Liver (tissue), 9 donors: Measurements from ENCODE around the gene KHDC3L. TPM values are rescaled to one million over a fixed set of nuclear protein-coding genes. Genes with fewer than 3 reads are reported as not detected.

Source experiments
- DNase-seq: peaks from one replicate; pipeline ENCODE4 v3.0.0-alpha.2; 2017; ENCODE audit warnings: low spot score
- H3K27ac ChIP-seq, 2 donors: one replicate each; pipeline ENCODE4 v1.7.0; 2013; ENCODE audit warnings: inconsistent platforms in 2 of 2, low read length in 2 of 2, control low read depth in 1 of 2, low read depth in 1 of 2, mild to moderate bottlenecking in 1 of 2
- H3K27me3 ChIP-seq, 4 donors: one replicate each; pipeline versions ENCODE4 v1.6.1 to v1.7.0; 2013; ENCODE audit warnings: low read length in 3 of 4, inconsistent platforms in 1 of 4, mild to moderate bottlenecking in 1 of 4, moderate library complexity in 1 of 4; ENCODE audit not compliant: control insufficient read depth in 4 of 4, insufficient read depth in 4 of 4
- H3K36me3 ChIP-seq, 4 donors: one replicate each; pipeline versions ENCODE4 v1.6.1 to v1.7.0; 2013; ENCODE audit warnings: low read length in 3 of 4, mild to moderate bottlenecking in 3 of 4, low read depth in 1 of 4, moderate library complexity in 1 of 4; ENCODE audit not compliant: control insufficient read depth in 4 of 4, insufficient read depth in 3 of 4
- H3K4me1 ChIP-seq, 4 donors: one replicate each; pipeline versions ENCODE4 v1.6.1 to v1.7.0; 2013; ENCODE audit warnings: low read length in 3 of 4, mild to moderate bottlenecking in 3 of 4, moderate library complexity in 1 of 4; ENCODE audit not compliant: control insufficient read depth in 4 of 4, insufficient read depth in 4 of 4
- H3K4me3 ChIP-seq, 3 donors: one replicate each; pipeline versions ENCODE4 v1.6.1 to v1.7.0; 2013; ENCODE audit warnings: low read length in 3 of 3, control low read depth in 1 of 3, low read depth in 1 of 3, mild to moderate bottlenecking in 1 of 3
- H3K9ac ChIP-seq, 2 donors: one replicate each; pipeline ENCODE4 v1.7.0; 2013; ENCODE audit warnings: low read length in 2 of 2, mild to moderate bottlenecking in 2 of 2, moderate library complexity in 2 of 2, control low read depth in 1 of 2, low read depth in 1 of 2
- H3K9me3 ChIP-seq, 4 donors: one replicate each; pipeline versions ENCODE4 v1.6.1 to v1.7.0; 2013; ENCODE audit warnings: low read length in 3 of 4; ENCODE audit not compliant: control insufficient read depth in 4 of 4
- EGR1 ChIP-seq, 2 donors: IDR thresholded peaks; 2 replicates each; pipeline ENCODE4 v1.6.1; 2016 to 2018; ENCODE audit warnings: antibody characterized with exemption in 2 of 2, low read depth in 2 of 2
- FOXA1 ChIP-seq: IDR thresholded peaks from 2 replicates; pipeline ENCODE4 v1.6.1; 2016; ENCODE audit warnings: antibody characterized with exemption
- FOXA2 ChIP-seq: IDR thresholded peaks from 2 replicates; pipeline ENCODE4 v1.6.1; 2016; ENCODE audit warnings: antibody characterized with exemption
- GABPA ChIP-seq, 2 donors: IDR thresholded peaks in 1 of 2; conservative IDR thresholded peaks in 1 of 2; 2 replicates each; pipeline ENCODE4 v1.6.1; 2016; ENCODE audit warnings: antibody characterized with exemption in 2 of 2, mild to moderate bottlenecking in 1 of 2, moderate library complexity in 1 of 2
- HNF4A ChIP-seq, 2 donors: conservative IDR thresholded peaks; 2 replicates each; pipeline ENCODE4 v1.6.1; 2016; ENCODE audit warnings: antibody characterized with exemption in 2 of 2, mild to moderate bottlenecking in 2 of 2
- HNF4G ChIP-seq: IDR thresholded peaks from 2 replicates; pipeline ENCODE4 v1.6.1; 2016; ENCODE audit warnings: antibody characterized with exemption
- RAD21 ChIP-seq, 2 donors: IDR thresholded peaks; 2 replicates each; pipeline ENCODE4 v1.6.1; 2016; ENCODE audit warnings: antibody characterized with exemption in 2 of 2, mild to moderate bottlenecking in 2 of 2
- RXRA ChIP-seq, 2 donors: IDR thresholded peaks; 2 replicates each; pipeline ENCODE4 v1.6.1; 2017 to 2018; ENCODE audit warnings: antibody characterized with exemption in 2 of 2, mild to moderate bottlenecking in 1 of 2
- SP1 ChIP-seq: IDR thresholded peaks from 2 replicates; pipeline ENCODE4 v1.6.1; 2018; ENCODE audit warnings: antibody characterized with exemption, mild to moderate bottlenecking
- YY1 ChIP-seq: IDR thresholded peaks from 2 replicates; pipeline ENCODE4 v1.6.1; 2016; ENCODE audit warnings: antibody characterized with exemption, mild to moderate bottlenecking
- WGBS: extraction: QIAGEN DNeasy Blood & Tissue Kit; methylation state at CpG from one replicate; pipeline ENCODE4 v1.1.7; 2013; 5-methylcytosine and 5-hydroxymethylcytosine counted together
- polyA plus RNA-seq, 2 donors: library from polyadenylated mRNA; stranded (reverse) in 1 of 2; unstranded in 1 of 2; fragments of 200-250 nt in 1 of 2; fragments of >200 nt in 1 of 2; fragmentation: Nextera tagmentation in 1 of 2; extraction: Ambion mirVana in 1 of 2; gene quantifications; one replicate each; pipeline versions ENCODE4 v1.2.1 to v1.2.3, GENCODE V29; 2013 to 2015
- total RNA-seq, 2 donors: library from RNA; depleted of rRNA; stranded (reverse); fragments of >200 nt; gene quantifications; one replicate each; pipeline ENCODE4 v1.2.3, GENCODE V29; 2014
- TF ChIP-seq, protein P1 (sequence below): IDR thresholded peaks from 2 replicates; pipeline ENCODE4 v1.6.1; 2016; ENCODE audit warnings: antibody characterized with exemption
- TF ChIP-seq, protein P2 (sequence below): fragments of 150-350 bp; IDR thresholded peaks from 2 replicates; pipeline ENCODE4 v1.5.1; 2017; ENCODE audit warnings: improper control_type of control experiment, low read depth, low read length; ENCODE audit not compliant: missing input control
- TF ChIP-seq, protein P3 (sequence below): IDR thresholded peaks from 2 replicates; pipeline ENCODE4 v1.6.1; 2016; ENCODE audit warnings: antibody characterized with exemption, mild to moderate bottlenecking
- TF ChIP-seq, protein P4 (sequence below): IDR thresholded peaks from 2 replicates; pipeline ENCODE4 v1.6.1; 2016; ENCODE audit warnings: antibody characterized with exemption
- donor health status: healthy.
- donor health status: healthy.
- donor health status: healthy.
- donor health status: healthy.
- donor health status: healthy.

The KHDC3L gene
- total and polyA plus RNA-seq, 4 donors: not detected

DNA sequence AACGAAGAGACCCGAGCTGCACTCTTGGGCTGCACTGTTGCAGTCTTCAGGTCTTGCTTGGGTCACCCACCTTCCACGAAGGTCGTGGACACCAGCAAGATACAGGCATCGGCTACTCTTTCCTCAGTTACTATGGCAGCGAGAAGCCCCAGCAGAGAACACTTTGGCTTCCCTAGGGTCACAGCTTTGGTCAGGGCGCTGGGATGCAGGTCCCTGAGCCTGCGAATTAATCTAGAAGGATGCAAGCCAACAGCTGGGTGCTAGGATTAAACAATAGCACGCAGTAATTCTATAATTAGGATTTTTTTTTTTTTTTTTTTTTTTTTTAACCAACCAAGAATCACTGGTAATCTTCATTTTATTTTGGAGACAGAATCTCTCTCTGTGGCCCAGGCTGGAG, 2.1 kb downstream of the KHDC3L start:
- Histone ChIP-seq H3K36me3 (no peaks in the 10 kb centered on the region), H3K4me1 (no peaks in the 10 kb centered on the region), H3K9me3 (peaks cover 0 to 1% (median 0%) of the 10 kb centered on the region in 4 donors), H3K9ac (no peak overlapping the region), H3K27ac (no peak overlapping the region), H3K27me3 (no peaks in the 10 kb centered on the region), H3K4me3 (no peak overlapping the region)
- WGBS: 87% methylated on average over 9 of the region's 9 CpGs
- TF ChIP-seq HNF4G (no peak), SP1 (no peak), FOXA2 (no peak), FOXA1 (no peak), RXRA (IDR thresholded peaks at IDR 0.05) (no peak), GABPA (IDR thresholded peaks at IDR 0.05 in 1 of 2, conservative IDR thresholded peaks at IDR 0.05 in 1 of 2) (no peak), YY1 (no peak), HNF4A (conservative IDR thresholded peaks at IDR 0.05) (no peak), RAD21 (IDR thresholded peaks at IDR 0.05) (no peak)
- TF ChIP-seq, protein P1, sequence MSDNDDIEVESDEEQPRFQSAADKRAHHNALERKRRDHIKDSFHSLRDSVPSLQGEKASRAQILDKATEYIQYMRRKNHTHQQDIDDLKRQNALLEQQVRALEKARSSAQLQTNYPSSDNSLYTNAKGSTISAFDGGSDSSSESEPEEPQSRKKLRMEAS: no peak
- TF ChIP-seq, protein P2, sequence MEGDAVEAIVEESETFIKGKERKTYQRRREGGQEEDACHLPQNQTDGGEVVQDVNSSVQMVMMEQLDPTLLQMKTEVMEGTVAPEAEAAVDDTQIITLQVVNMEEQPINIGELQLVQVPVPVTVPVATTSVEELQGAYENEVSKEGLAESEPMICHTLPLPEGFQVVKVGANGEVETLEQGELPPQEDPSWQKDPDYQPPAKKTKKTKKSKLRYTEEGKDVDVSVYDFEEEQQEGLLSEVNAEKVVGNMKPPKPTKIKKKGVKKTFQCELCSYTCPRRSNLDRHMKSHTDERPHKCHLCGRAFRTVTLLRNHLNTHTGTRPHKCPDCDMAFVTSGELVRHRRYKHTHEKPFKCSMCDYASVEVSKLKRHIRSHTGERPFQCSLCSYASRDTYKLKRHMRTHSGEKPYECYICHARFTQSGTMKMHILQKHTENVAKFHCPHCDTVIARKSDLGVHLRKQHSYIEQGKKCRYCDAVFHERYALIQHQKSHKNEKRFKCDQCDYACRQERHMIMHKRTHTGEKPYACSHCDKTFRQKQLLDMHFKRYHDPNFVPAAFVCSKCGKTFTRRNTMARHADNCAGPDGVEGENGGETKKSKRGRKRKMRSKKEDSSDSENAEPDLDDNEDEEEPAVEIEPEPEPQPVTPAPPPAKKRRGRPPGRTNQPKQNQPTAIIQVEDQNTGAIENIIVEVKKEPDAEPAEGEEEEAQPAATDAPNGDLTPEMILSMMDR: no peak
- TF ChIP-seq, protein P3, sequence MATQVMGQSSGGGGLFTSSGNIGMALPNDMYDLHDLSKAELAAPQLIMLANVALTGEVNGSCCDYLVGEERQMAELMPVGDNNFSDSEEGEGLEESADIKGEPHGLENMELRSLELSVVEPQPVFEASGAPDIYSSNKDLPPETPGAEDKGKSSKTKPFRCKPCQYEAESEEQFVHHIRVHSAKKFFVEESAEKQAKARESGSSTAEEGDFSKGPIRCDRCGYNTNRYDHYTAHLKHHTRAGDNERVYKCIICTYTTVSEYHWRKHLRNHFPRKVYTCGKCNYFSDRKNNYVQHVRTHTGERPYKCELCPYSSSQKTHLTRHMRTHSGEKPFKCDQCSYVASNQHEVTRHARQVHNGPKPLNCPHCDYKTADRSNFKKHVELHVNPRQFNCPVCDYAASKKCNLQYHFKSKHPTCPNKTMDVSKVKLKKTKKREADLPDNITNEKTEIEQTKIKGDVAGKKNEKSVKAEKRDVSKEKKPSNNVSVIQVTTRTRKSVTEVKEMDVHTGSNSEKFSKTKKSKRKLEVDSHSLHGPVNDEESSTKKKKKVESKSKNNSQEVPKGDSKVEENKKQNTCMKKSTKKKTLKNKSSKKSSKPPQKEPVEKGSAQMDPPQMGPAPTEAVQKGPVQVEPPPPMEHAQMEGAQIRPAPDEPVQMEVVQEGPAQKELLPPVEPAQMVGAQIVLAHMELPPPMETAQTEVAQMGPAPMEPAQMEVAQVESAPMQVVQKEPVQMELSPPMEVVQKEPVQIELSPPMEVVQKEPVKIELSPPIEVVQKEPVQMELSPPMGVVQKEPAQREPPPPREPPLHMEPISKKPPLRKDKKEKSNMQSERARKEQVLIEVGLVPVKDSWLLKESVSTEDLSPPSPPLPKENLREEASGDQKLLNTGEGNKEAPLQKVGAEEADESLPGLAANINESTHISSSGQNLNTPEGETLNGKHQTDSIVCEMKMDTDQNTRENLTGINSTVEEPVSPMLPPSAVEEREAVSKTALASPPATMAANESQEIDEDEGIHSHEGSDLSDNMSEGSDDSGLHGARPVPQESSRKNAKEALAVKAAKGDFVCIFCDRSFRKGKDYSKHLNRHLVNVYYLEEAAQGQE: no peak
- TF ChIP-seq, protein P4, sequence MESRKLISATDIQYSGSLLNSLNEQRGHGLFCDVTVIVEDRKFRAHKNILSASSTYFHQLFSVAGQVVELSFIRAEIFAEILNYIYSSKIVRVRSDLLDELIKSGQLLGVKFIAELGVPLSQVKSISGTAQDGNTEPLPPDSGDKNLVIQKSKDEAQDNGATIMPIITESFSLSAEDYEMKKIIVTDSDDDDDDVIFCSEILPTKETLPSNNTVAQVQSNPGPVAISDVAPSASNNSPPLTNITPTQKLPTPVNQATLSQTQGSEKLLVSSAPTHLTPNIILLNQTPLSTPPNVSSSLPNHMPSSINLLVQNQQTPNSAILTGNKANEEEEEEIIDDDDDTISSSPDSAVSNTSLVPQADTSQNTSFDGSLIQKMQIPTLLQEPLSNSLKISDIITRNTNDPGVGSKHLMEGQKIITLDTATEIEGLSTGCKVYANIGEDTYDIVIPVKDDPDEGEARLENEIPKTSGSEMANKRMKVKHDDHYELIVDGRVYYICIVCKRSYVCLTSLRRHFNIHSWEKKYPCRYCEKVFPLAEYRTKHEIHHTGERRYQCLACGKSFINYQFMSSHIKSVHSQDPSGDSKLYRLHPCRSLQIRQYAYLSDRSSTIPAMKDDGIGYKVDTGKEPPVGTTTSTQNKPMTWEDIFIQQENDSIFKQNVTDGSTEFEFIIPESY: no peak
- no peak for DNase-seq

DNA sequence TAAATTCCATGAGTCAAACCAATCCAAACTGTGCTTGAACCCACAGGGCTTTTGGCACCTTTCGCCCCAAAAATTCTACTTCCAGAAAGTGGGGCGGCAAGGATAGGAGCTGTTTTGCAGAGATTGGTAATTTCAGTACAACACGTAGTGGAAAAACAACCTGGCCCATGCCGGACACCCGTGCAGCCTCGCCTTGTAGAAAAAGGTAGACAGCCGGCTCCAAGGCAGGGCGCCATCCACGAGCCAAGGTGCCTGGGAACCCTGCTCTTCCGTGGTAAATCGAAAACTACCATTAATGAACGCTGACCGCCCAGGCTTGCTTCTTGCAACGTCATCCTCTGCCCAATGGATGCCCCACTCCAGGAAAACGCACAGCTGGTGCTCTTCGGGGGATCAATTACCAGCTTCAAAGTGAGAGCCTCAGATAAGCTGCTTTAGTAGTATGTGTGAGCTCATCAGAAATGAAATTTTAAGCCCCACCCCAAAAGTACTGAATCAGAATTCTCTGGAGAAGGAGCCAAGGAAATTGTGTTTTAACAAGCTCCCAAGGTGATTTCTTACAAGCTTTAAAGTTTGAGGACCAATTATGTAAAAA, 5.4 kb downstream of the KHDC3L start:
- Histone ChIP-seq H3K9ac (no peak overlapping the region), H3K4me1 (no peaks in the 10 kb centered on the region), H3K36me3 (no peaks in the 10 kb centered on the region), H3K27me3 (no peaks in the 10 kb centered on the region), H3K4me3 (no peak overlapping the region), H3K9me3 (peaks cover 0 to 7% (median 3%) of the 10 kb centered on the region in 4 donors), H3K27ac (no peak overlapping the region)
- TF ChIP-seq, protein P2: no peak
- TF ChIP-seq EGR1 (IDR thresholded peaks at IDR 0.05; ENCODE audit: low read depth in 2 of 2): no peak
- DNase-seq: no peak
- 70% methylated on average over 16 of the region's 16 CpGs for WGBS
